ENCODE results near the gene RBM44.

DNA sequence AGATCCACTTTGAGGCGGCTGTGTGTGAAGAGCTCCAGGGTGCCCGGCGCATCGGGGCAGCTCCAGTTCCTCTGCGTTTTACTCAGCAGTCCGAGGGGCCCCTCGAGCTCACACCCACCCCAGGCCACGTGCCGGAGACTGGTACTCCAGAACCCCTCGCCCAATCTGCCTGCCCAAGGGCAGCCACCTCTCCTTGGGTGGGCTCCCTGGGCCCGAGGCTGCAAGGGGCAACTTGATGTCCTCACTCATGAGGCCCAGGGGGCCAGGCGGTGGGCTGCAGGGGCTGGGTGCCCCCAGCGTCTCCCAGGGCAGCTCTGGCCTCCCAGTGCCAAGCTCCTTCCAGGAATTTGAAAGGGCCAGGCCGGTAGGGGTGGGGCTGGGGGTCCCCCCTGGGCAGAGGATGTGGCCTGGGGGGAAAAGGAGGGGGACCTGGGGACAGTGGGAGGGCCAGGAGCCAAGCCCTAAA lies 77.5 kb downstream of the RBM44 start:
- TF ChIP-seq EZH2 (IDR thresholded peaks at IDR 0.05) (no peak), POLR2AphosphoS5 (IDR thresholded peaks at IDR 0.05; ENCODE audit: borderline replicate concordance, low read depth, low read length) (no peak)
